ENCODE results near the gene NPB. TPM values are rescaled to one million over a fixed set of nuclear protein-coding genes. Genes with fewer than 3 reads are reported as not detected.

NPB gene
- total RNA-seq, 2 donors from 2014 or later: 0.29 to 0.46 TPM

GRCh38 chr17:81932333-81932983 is 30.4 kb downstream of the NPB start:
- no peak for DNase-seq (ENCODE audit: low spot score)
- intact Hi-C loops (cut with DNase I): no loop called here

GRCh38 chr17:81933178-81933699 is 31.2 kb downstream of the NPB start:
- intact Hi-C loops (cut with DNase I): no loop called here

GRCh38 chr17:81934098-81934757 is 32.2 kb downstream of the NPB start:
- DNase-seq (ENCODE audit: low spot score): no peak
- intact Hi-C loops (cut with DNase I): no loop called here

More at GRCh38 chr17:81933178-81933699, 31.2 kb downstream of the NPB start:
- no peak for DNase-seq (ENCODE audit: low spot score)

- intact Hi-C loops (cut with DNase I): no loop called here
- no peak for DNase-seq (ENCODE audit: low spot score)
Measured at GRCh38 chr17:81934850-81935708, 33.0 kb downstream of the NPB start.

- intact Hi-C loops (cut with DNase I): no loop called here
- no peak for DNase-seq (ENCODE audit: low spot score)
Measured at GRCh38 chr17:81935709-81936084, 33.7 kb downstream of the NPB start.

- DNase-seq (ENCODE audit: low spot score): no peak
- intact Hi-C loops (cut with DNase I): no loop called here
Measured at GRCh38 chr17:81939218-81939617, 37.2 kb downstream of the NPB start.

- intact Hi-C loops (cut with DNase I): no loop called here
- peak; percentile 93 for DNase-seq (ENCODE audit: low spot score)
Measured at GRCh38 chr17:81939881-81940385, 37.9 kb downstream of the NPB start.

GRCh38 chr17:81940538-81941483 is 38.8 kb downstream of the NPB start:
- intact Hi-C loops (cut with DNase I): no loop called here
- DNase-seq (ENCODE audit: low spot score): no peak

- intact Hi-C loops (cut with DNase I): no loop called here
Measured at GRCh38 chr17:81941484-81942166, 39.6 kb downstream of the NPB start.

GRCh38 chr17:81942167-81942553 is 40.1 kb downstream of the NPB start:
- no peak for DNase-seq (ENCODE audit: low spot score)
- intact Hi-C loops (cut with DNase I): no loop called here

More at GRCh38 chr17:81941484-81942166, 39.6 kb downstream of the NPB start:
- DNase-seq (ENCODE audit: low spot score): no peak

- intact Hi-C loops (cut with DNase I): no loop called here
- no peak for DNase-seq (ENCODE audit: low spot score)
Measured at GRCh38 chr17:81944858-81945257, 42.8 kb downstream of the NPB start.

- DNase-seq (ENCODE audit: low spot score): no peak
- intact Hi-C loops (cut with DNase I): no loop called here
Measured at GRCh38 chr17:81947189-81947588, 45.2 kb downstream of the NPB start, which contains the start of gene MYADML2. TSS of gene MYADML2 (minus strand) at chr17:81947233. CDS start at chr17:81941741, 5,492 bp downstream.

- DNase-seq (ENCODE audit: low spot score): no peak
- intact Hi-C loops (cut with DNase I): no loop called here
Measured at GRCh38 chr17:81948635-81949378, 46.8 kb downstream of the NPB start.

GRCh38 chr17:81950501-81950900 is 48.5 kb downstream of the NPB start:
- intact Hi-C loops (cut with DNase I): no loop called here

GRCh38 chr17:81951785-81952684 is 50.0 kb downstream of the NPB start:
- intact Hi-C loops (cut with DNase I): no loop called here
- DNase-seq (ENCODE audit: low spot score): no peak

More at GRCh38 chr17:81950501-81950900, 48.5 kb downstream of the NPB start:
- DNase-seq (ENCODE audit: low spot score): no peak

Measured in posterior vena cava (tissue), 2 donors.